Measurements from ENCODE around the gene OR7D2.

DNA sequence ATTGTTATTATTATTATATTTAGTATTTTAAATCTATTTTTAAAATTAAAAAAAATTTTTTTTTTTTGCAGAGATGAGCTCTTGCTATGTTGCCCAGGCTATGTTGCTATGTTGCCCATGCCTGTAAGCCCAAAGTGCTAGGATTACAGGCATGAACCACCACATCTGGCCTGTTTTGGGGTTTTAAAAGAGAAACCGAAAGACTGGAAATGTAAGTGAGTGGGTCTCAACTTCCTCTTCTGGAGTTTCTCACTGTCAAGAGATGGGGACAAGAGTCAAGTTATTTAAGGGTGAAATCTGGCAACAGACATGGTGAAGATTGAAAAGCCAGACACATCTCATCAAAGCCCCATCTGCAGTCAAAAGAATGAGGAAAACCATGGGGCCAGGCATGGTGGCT is 47.8 kb upstream of the OR7D2 start:
- TF ChIP-seq, protein P1, sequence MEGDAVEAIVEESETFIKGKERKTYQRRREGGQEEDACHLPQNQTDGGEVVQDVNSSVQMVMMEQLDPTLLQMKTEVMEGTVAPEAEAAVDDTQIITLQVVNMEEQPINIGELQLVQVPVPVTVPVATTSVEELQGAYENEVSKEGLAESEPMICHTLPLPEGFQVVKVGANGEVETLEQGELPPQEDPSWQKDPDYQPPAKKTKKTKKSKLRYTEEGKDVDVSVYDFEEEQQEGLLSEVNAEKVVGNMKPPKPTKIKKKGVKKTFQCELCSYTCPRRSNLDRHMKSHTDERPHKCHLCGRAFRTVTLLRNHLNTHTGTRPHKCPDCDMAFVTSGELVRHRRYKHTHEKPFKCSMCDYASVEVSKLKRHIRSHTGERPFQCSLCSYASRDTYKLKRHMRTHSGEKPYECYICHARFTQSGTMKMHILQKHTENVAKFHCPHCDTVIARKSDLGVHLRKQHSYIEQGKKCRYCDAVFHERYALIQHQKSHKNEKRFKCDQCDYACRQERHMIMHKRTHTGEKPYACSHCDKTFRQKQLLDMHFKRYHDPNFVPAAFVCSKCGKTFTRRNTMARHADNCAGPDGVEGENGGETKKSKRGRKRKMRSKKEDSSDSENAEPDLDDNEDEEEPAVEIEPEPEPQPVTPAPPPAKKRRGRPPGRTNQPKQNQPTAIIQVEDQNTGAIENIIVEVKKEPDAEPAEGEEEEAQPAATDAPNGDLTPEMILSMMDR (IDR thresholded peaks at IDR 0.05) = no peak
- no peak for TF ChIP-seq POLR2A (IDR thresholded peaks at IDR 0.05)
